Stimulated activated CD8-positive, alpha-beta memory T cell treated with anti-CD3 and anti-CD28 coated beads, Interleukin-15, amount 100 ng/mL, for 1 hour (primary cell): ENCODE measurements around the gene IMPDH1.

Experiments used
- DNase-seq: peaks from one replicate; pipeline ENCODE4 v3.0.0-alpha.2; 2020; ENCODE audit warnings: low read depth

The IMPDH1 gene

GRCh38 chr7:128359939-128360338 lies 49.8 kb downstream of the IMPDH1 start:
- DNase-seq: no peak

- no peak for DNase-seq
Observed at GRCh38 chr7:128359336-128359735, 50.4 kb downstream of the IMPDH1 start.

- DNase-seq: no peak
Observed at GRCh38 chr7:128358233-128358632, 51.5 kb downstream of the IMPDH1 start.

DNA sequence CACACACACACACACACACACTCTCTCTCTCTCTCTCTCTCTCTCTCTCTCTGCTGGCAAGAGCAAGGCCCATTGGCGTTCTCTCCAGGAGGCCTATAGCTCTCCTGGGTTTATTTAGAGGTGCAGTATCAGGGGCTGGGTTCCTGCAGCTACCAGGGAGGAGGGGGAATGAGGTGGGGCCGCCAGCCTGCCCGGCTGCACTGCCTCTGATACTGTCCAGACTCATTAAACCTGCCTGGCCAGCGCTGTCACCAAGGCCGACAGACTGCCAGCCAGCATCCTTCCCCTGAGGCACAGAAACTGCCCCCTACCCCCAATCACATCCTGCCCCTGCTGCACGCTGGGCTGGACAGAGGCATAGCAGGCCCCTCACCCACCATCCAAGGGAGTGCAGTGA lies 52.6 kb downstream of the IMPDH1 start:
- DNase-seq: no peak

- no peak for DNase-seq
Observed at GRCh38 chr7:128356546-128357216, 53.1 kb downstream of the IMPDH1 start.

DNA sequence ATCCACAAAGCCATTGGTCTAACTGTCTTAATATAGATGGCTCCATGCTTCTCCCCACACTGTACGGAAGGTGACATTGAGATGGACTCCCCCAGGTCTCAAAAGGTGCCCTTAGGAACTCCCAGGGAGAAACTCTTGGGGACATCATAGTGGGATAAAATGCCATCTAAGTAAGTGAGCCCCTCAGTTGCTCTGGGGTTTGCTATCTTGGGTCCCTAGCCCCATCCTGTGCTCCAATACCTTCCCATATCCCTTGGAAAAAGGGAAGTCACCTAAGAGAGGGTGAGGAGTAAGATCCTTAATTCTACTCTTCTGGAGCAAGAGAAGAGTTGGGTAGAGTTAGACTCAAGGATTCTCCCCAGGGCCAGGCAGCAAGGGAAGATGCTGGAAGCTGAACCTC lies 56.2 kb downstream of the IMPDH1 start:
- no peak for DNase-seq

GRCh38 chr7:128353189-128353588 lies 56.6 kb downstream of the IMPDH1 start:
- no peak for DNase-seq

DNA sequence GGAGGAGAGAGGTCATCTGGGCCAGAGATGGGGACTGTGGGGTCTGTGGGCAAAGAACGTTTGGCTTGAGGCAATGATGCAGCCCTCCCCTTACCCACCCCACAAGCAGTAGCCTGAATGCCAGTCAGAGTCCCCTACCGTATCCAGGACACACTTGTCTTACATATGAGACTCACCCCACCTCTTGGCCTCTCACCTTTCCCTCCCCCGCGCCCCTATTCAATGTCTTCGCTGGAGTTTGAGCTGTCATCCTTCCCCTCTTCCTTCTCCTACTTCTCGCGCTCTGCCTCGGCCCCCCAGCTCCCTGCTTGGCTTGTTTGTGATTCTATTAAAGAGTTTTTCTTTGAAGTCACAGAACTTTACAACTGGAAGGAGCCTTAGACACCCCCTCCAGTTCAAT lies 57.1 kb downstream of the IMPDH1 start:
- no peak for DNase-seq

DNA sequence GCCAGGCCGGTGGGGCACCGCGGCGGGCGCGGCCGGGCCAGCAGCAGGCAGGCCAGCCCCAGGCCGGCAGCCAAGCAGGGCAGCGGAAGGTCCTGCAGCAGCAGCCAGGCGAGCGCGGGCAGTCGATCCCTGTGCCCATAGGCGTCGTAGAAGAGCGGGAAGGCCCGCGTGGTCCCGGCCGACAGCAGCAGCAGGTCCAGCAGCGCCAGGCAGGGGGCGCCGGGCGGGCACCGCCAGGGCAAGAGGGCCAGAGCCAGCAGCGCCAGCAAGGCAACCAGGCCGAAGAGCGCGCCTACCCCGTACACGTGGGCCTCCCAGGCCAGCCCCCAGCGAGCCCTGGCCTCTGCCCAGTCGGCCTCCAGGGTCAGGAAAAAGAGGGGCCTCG lies 57.6 kb downstream of the IMPDH1 start:
- DNase-seq: no peak

- no peak for DNase-seq
Observed at GRCh38 chr7:128351296-128352152, 58.3 kb downstream of the IMPDH1 start.

GRCh38 chr7:128350708-128351295 lies 59.0 kb downstream of the IMPDH1 start:
- DNase-seq: no peak

GRCh38 chr7:128349466-128349825 lies 60.3 kb downstream of the IMPDH1 start:
- DNase-seq: no peak

DNA sequence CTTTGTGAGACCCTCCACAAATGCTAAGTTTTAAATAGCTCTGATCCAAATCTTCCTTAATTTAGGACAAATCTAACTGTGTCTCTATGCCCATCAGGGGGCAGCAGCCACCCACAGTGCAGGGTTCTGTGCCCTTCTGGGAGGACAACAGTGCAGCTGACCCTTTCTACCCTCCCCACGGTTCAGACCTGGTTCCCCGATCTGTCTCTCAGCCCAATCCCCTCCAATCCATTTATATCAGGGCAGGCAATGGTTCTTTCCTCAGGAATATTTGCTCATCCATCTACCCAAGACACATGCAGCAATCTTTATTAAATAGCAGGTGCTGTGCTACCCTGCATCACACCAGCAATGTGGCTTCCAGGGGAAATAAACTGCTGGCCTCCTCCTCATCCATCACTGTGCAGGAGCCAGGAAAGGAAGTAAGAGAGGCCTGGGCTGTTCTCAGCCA lies 62.1 kb downstream of the IMPDH1 start:
- DNase-seq: no peak

- no peak for DNase-seq
Observed at GRCh38 chr7:128344431-128344774, 65.4 kb downstream of the IMPDH1 start.

DNA sequence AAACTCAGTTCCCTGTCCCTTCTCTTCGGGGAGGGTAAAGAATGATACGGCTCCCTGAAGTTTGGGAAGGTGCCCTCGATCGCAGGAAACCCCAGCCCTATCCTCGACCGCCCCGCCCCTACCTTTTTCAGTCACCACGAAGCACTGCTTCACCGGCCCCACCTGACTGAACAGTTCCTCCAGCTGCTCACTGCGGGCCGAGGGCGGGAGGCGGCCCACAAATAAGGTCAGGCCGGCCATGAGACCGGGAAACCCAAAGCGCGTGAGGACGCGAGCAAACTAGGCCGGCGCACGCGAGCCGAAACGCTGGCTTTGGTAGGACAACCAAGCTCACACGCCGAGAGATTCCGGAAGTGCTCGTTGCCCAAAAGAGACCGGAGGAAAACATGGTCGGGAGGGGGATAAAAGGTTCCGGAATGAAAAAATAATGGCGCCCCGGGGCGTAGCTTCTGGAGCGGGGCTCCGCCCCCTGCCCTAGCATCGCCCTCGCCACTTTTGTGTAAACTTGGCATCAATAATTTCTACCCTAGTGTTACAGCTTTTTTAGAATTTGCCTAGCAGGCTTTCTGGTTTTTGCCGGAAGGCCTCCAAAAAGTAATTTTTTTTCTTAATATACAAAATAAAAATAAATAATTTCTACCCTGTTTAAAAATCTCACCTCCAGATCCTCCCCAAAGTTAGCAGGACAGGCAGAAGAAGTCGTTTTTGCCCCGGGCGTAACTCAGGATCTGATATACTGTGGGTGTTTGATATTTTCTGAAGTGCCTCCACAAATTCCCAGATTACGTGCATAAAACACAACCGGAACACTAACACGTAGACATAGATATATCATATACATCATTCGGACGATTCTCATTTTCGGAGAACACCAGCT lies 66.0 kb downstream of the IMPDH1 start, which contains the start of gene RBM28:
Gene RBM28 (minus strand): TSS at position 355 of the 877 bp plus-strand sequence. CDS start 115 bp downstream, at position 240.
- DNase-seq: peak; percentile 62
